Right atrium auricular region (tissue), 2 donors: Measurements from ENCODE around the gene FAM222B. TPM values are rescaled to one million over a fixed set of nuclear protein-coding genes. Genes with fewer than 3 reads are reported as not detected.
"Not testable (repeated sequence)": the region's sequence is repeated elsewhere in the genome, so short reads cannot be mapped to it uniquely, and the experiment has no call there.

Experiments
- DNase-seq: peaks from one replicate; pipeline ENCODE4 v3.0.0-alpha.2; 2019; ENCODE audit warnings: low spot score
- H3K27ac ChIP-seq, 2 donors: fragments of 200-600 bp; sonication (generic); 1 replicate in 1 of 2; 2 replicates in 1 of 2; pipeline ENCODE4 v1.5.1; 2016 to 2019
- H3K27me3 ChIP-seq, 2 donors: fragments of 200-600 bp; sonication (generic); one replicate each; pipeline versions ENCODE4 v1.5.1 to v1.6.0; 2017 to 2019
- H3K36me3 ChIP-seq: fragments of 200-600 bp; sonication (generic); one replicate; pipeline ENCODE4 v1.5.1; 2016
- H3K4me1 ChIP-seq, 2 donors: fragments of 200-600 bp; sonication (generic); one replicate each; pipeline versions ENCODE4 v1.5.1 to v1.6.0; 2017 to 2019
- H3K4me3 ChIP-seq, 2 donors: fragments of 200-600 bp; sonication (generic); 1 replicate in 1 of 2; 2 replicates in 1 of 2; pipeline ENCODE4 v1.5.1; 2017 to 2019; ENCODE audit warnings: mild to moderate bottlenecking in 1 of 2, moderate library complexity in 1 of 2
- H3K9me3 ChIP-seq, 2 donors: fragments of 200-600 bp; sonication (generic); one replicate each; pipeline ENCODE4 v1.5.1; 2019
- CTCF ChIP-seq, 2 donors: fragments of 200-600 bp; sonication (generic); IDR thresholded peaks; one replicate each; pipeline ENCODE4 v1.5.1; 2019; ENCODE audit warnings: antibody characterized with exemption in 2 of 2
- total RNA-seq, 2 donors: library from RNA; depleted of rRNA; stranded (reverse); fragments of >200 nt; gene quantifications; one replicate each; pipeline ENCODE4 v1.1.0, GENCODE V29; 2016

Gene FAM222B
- total RNA-seq, 2 donors from 2014 or later: 26.5 to 30.0 TPM

GRCh38 chr17:28812091-28812747 is 30.4 kb downstream of the FAM222B start:
- peak; percentile 97 for DNase-seq
- H3K27ac ChIP-seq: peak overlapping the region; percentile 83 to 91
- H3K4me3 ChIP-seq: peak overlapping the region; percentile 78 to 92
- H3K4me1 ChIP-seq: peaks cover 0 to 37% of the 10 kb centered on the region in 2 donors
- no peaks in the 10 kb centered on the region for H3K36me3 ChIP-seq
- no peaks in the 10 kb centered on the region for H3K9me3 ChIP-seq
- no peaks in the 10 kb centered on the region for H3K27me3 ChIP-seq
- no peak for TF ChIP-seq CTCF (IDR thresholded peaks at IDR 0.05)

- H3K4me1 ChIP-seq: peaks cover 0 to 41% of the 10 kb centered on the region in 2 donors
- H3K4me3 ChIP-seq: peak overlapping the region; percentile 78 to 92
- H3K27ac ChIP-seq: peak overlapping the region; percentile 83 to 91
- no peaks in the 10 kb centered on the region for H3K9me3 ChIP-seq
- DNase-seq: no peak
- no peaks in the 10 kb centered on the region for H3K27me3 ChIP-seq
- TF ChIP-seq CTCF (IDR thresholded peaks at IDR 0.05): no peak
- no peaks in the 10 kb centered on the region for H3K36me3 ChIP-seq
These were observed 30.9 kb downstream of the FAM222B start for GRCh38 chr17:28811651-28812090.

GRCh38 chr17:28810437-28810836 is 32.2 kb downstream of the FAM222B start:
- H3K27me3 ChIP-seq: no peaks in the 10 kb centered on the region
- H3K9me3 ChIP-seq: no peaks in the 10 kb centered on the region
- H3K4me1 ChIP-seq: peaks cover 0 to 41% of the 10 kb centered on the region in 2 donors
- H3K27ac ChIP-seq: no peak overlapping the region
- H3K4me3 ChIP-seq: no peak overlapping the region
- TF ChIP-seq CTCF (IDR thresholded peaks at IDR 0.05): no peak
- H3K36me3 ChIP-seq: peaks cover 10% of the 10 kb centered on the region
- no peak for DNase-seq

- no peak for DNase-seq
- peaks cover 27% of the 10 kb centered on the region for H3K36me3 ChIP-seq
- peak overlapping the region; percentile 60 to 83 for H3K27ac ChIP-seq
- no peaks in the 10 kb centered on the region for H3K9me3 ChIP-seq
- TF ChIP-seq CTCF (IDR thresholded peaks at IDR 0.05): no peak
- H3K4me3 ChIP-seq: no peak overlapping the region
- peaks cover 0 to 41% of the 10 kb centered on the region in 2 donors for H3K4me1 ChIP-seq
- H3K27me3 ChIP-seq: no peaks in the 10 kb centered on the region
These were observed 34.5 kb downstream of the FAM222B start for GRCh38 chr17:28807925-28808634.

- Histone ChIP-seq H3K9me3 (no peaks in the 10 kb centered on the region), H3K4me3 (no peak overlapping the region), H3K4me1 (peaks cover 0 to 4% of the 10 kb centered on the region in 2 donors), H3K36me3 (no peaks in the 10 kb centered on the region), H3K27me3 (no peaks in the 10 kb centered on the region), H3K27ac (no peak overlapping the region)
- DNase-seq: no peak
- TF ChIP-seq CTCF (IDR thresholded peaks at IDR 0.05): no peak
These were observed 46.5 kb downstream of the FAM222B start for GRCh38 chr17:28796062-28796461.

- not testable (repeated sequence) for DNase-seq, H3K27me3 ChIP-seq, H3K9me3 ChIP-seq, H3K4me3 ChIP-seq, H3K4me1 ChIP-seq, H3K36me3 ChIP-seq, H3K27ac ChIP-seq
These were observed 47.6 kb downstream of the FAM222B start for GRCh38 chr17:28794846-28795441.
